Effector memory CD8-positive, alpha-beta T cell (primary cell): ENCODE measurements around the gene MOGAT2.
A peak's percentile ranks its signal among the peaks of the same experiment; 100 is the strongest.

Experiments
- ATAC-seq: fragments of 150-1000 bp; cut with Tn5 transposase; replicated peaks from 2 replicates; pipeline ENCODE4 v1.10.0; 2021; ENCODE audit warnings: mild to moderate bottlenecking, moderate library complexity
- DNase-seq, 3 experiments: peaks; one replicate each; pipeline ENCODE4 v3.0.0; 2021
- H3K27ac Mint-ChIP-seq, 2 donors: one replicate each; pipeline ENCODE4 v1.8.0; 2022; ENCODE audit warnings: mild to moderate bottlenecking in 2 of 2, mixed read lengths in 2 of 2, moderate library complexity in 2 of 2
- H3K27me3 Mint-ChIP-seq, 2 donors: one replicate each; pipeline ENCODE4 v1.8.0; 2022; ENCODE audit warnings: mixed read lengths in 2 of 2
- H3K36me3 Mint-ChIP-seq: one replicate; pipeline ENCODE4 v1.8.0; 2022; ENCODE audit warnings: mild to moderate bottlenecking, moderate library complexity, mixed read lengths; ENCODE audit not compliant: insufficient read depth
- H3K4me1 Mint-ChIP-seq, 2 donors: one replicate each; pipeline ENCODE4 v1.8.0; 2022; ENCODE audit warnings: low read depth in 2 of 2, mixed read lengths in 2 of 2
- H3K4me3 Mint-ChIP-seq, 2 donors: one replicate each; pipeline ENCODE4 v1.8.0; 2022; ENCODE audit warnings: mild to moderate bottlenecking in 2 of 2, mixed read lengths in 2 of 2, moderate library complexity in 2 of 2
- H3K9me3 Mint-ChIP-seq, 2 donors: one replicate each; pipeline ENCODE4 v1.8.0; 2022; ENCODE audit warnings: mixed read lengths in 2 of 2

The MOGAT2 gene

GRCh38 chr11:75703695-75704237, 13.9 kb upstream of the MOGAT2 start:
- Mint-ChIP-seq H3K4me3 (no peak overlapping the region), H3K4me1 (peaks cover 5 to 6% of the 10 kb centered on the region in 2 donors), H3K27me3 (peaks cover 16 to 23% of the 10 kb centered on the region in 2 donors), H3K36me3 (no peaks in the 10 kb centered on the region), H3K9me3 (no peaks in the 10 kb centered on the region), H3K27ac (no peak overlapping the region)
- DNase-seq (no peak), ATAC-seq (no peak)

GRCh38 chr11:75705541-75705940, 12.1 kb upstream of the MOGAT2 start:
- Mint-ChIP-seq H3K9me3 (no peaks in the 10 kb centered on the region), H3K36me3 (no peaks in the 10 kb centered on the region), H3K27ac (no peak overlapping the region), H3K4me3 (no peak overlapping the region), H3K27me3 (peaks cover 0 to 6% of the 10 kb centered on the region in 2 donors), H3K4me1 (peaks cover 5 to 6% of the 10 kb centered on the region in 2 donors)
- no peak for ATAC-seq
- DNase-seq, result no peak

- peaks cover 5 to 6% of the 10 kb centered on the region in 2 donors for H3K4me1 Mint-ChIP-seq
- DNase-seq (peak; percentile 54 to 58 (median 54)), ATAC-seq (peak; percentile 85)
- H3K36me3 Mint-ChIP-seq, result no peaks in the 10 kb centered on the region
- no peaks in the 10 kb centered on the region for H3K9me3 Mint-ChIP-seq
- no peak overlapping the region for H3K4me3 Mint-ChIP-seq
- peaks cover 0 to 6% of the 10 kb centered on the region in 2 donors for H3K27me3 Mint-ChIP-seq
- no peak overlapping the region for H3K27ac Mint-ChIP-seq
Observed at GRCh38 chr11:75706260-75706729, 11.3 kb upstream of the MOGAT2 start.

- DNase-seq (no peak), ATAC-seq (no peak)
- Mint-ChIP-seq H3K27ac (no peak overlapping the region), H3K4me3 (no peak overlapping the region), H3K4me1 (no peaks in the 10 kb centered on the region), H3K27me3 (peaks cover 10 to 11% of the 10 kb centered on the region in 2 donors), H3K36me3 (no peaks in the 10 kb centered on the region), H3K9me3 (no peaks in the 10 kb centered on the region)
Observed at GRCh38 chr11:75714211-75714610, 3.4 kb upstream of the MOGAT2 start.

GRCh38 chr11:75715688-75716087, 1.9 kb upstream of the MOGAT2 start:
- DNase-seq (no peak), ATAC-seq (no peak)
- H3K27me3 Mint-ChIP-seq, result peaks cover 10 to 11% of the 10 kb centered on the region in 2 donors
- H3K27ac Mint-ChIP-seq, result no peak overlapping the region
- H3K36me3 Mint-ChIP-seq, result no peaks in the 10 kb centered on the region
- no peak overlapping the region for H3K4me3 Mint-ChIP-seq
- H3K9me3 Mint-ChIP-seq, result no peaks in the 10 kb centered on the region
- no peaks in the 10 kb centered on the region for H3K4me1 Mint-ChIP-seq

- Mint-ChIP-seq H3K27ac (no peak overlapping the region), H3K9me3 (no peaks in the 10 kb centered on the region)
Observed at GRCh38 chr11:75716659-75717058, 979 bp upstream of the MOGAT2 start.

GRCh38 chr11:75718419-75719339, 1.0 kb downstream of the MOGAT2 start:
- no peaks in the 10 kb centered on the region for H3K9me3 Mint-ChIP-seq
- no peak for ATAC-seq
- no peak for DNase-seq
- no peak overlapping the region for H3K4me3 Mint-ChIP-seq
- peaks cover 0 to 2% of the 10 kb centered on the region in 2 donors for H3K4me1 Mint-ChIP-seq
- H3K27me3 Mint-ChIP-seq, result peaks cover 1 to 2% of the 10 kb centered on the region in 2 donors
- H3K27ac Mint-ChIP-seq, result peak overlapping the region in 1 of 2 donors; percentile 56
- no peaks in the 10 kb centered on the region for H3K36me3 Mint-ChIP-seq

More at GRCh38 chr11:75716659-75717058, 979 bp upstream of the MOGAT2 start:
- H3K4me1 Mint-ChIP-seq, result no peaks in the 10 kb centered on the region
- H3K27me3 Mint-ChIP-seq, result peaks cover 10 to 11% of the 10 kb centered on the region in 2 donors
- DNase-seq (no peak), ATAC-seq (no peak)
- H3K36me3 Mint-ChIP-seq, result no peaks in the 10 kb centered on the region
- H3K4me3 Mint-ChIP-seq, result no peak overlapping the region

- ATAC-seq, result no peak
- peak overlapping the region in 1 of 2 donors; percentile 56 for H3K27ac Mint-ChIP-seq
- no peak for DNase-seq
- H3K4me1 Mint-ChIP-seq, result peaks cover 0 to 2% of the 10 kb centered on the region in 2 donors
- H3K4me3 Mint-ChIP-seq, result no peak overlapping the region
- H3K36me3 Mint-ChIP-seq, result no peaks in the 10 kb centered on the region
- no peaks in the 10 kb centered on the region for H3K27me3 Mint-ChIP-seq
- H3K9me3 Mint-ChIP-seq, result no peaks in the 10 kb centered on the region
Observed at GRCh38 chr11:75719340-75720239, 2.0 kb downstream of the MOGAT2 start.

- Mint-ChIP-seq H3K27me3 (no peaks in the 10 kb centered on the region), H3K36me3 (no peaks in the 10 kb centered on the region), H3K9me3 (no peaks in the 10 kb centered on the region), H3K4me1 (peaks cover 0 to 2% of the 10 kb centered on the region in 2 donors), H3K27ac (no peak overlapping the region), H3K4me3 (no peak overlapping the region)
- DNase-seq, result no peak
- no peak for ATAC-seq
Observed at GRCh38 chr11:75720639-75721038, 3.0 kb downstream of the MOGAT2 start.

GRCh38 chr11:75721852-75722668, 4.4 kb downstream of the MOGAT2 start:
- no peak overlapping the region for H3K27ac Mint-ChIP-seq
- H3K4me1 Mint-ChIP-seq, result peaks cover 0 to 2% of the 10 kb centered on the region in 2 donors
- H3K9me3 Mint-ChIP-seq, result no peaks in the 10 kb centered on the region
- no peaks in the 10 kb centered on the region for H3K27me3 Mint-ChIP-seq
- ATAC-seq (no peak), DNase-seq (no peak)
- H3K4me3 Mint-ChIP-seq, result no peak overlapping the region
- no peaks in the 10 kb centered on the region for H3K36me3 Mint-ChIP-seq

GRCh38 chr11:75722669-75723042, 5.0 kb downstream of the MOGAT2 start:
- Mint-ChIP-seq H3K27me3 (no peaks in the 10 kb centered on the region), H3K4me3 (no peak overlapping the region), H3K4me1 (peaks cover 0 to 2% of the 10 kb centered on the region in 2 donors), H3K36me3 (no peaks in the 10 kb centered on the region), H3K27ac (no peak overlapping the region), H3K9me3 (no peaks in the 10 kb centered on the region)
- DNase-seq (no peak), ATAC-seq (no peak)

- Mint-ChIP-seq H3K9me3 (no peaks in the 10 kb centered on the region), H3K27ac (no peak overlapping the region), H3K4me1 (peaks cover 0 to 2% of the 10 kb centered on the region in 2 donors), H3K27me3 (no peaks in the 10 kb centered on the region), H3K4me3 (no peak overlapping the region), H3K36me3 (no peaks in the 10 kb centered on the region)
- DNase-seq (no peak), ATAC-seq (no peak)
Observed at GRCh38 chr11:75725547-75726320, 8.1 kb downstream of the MOGAT2 start.
